ENCODE measurements around the gene PROC.

GRCh38 chr2:127434515-127434914, 16.3 kb downstream of the PROC start:
- no peak for TF ChIP-seq CTCF (IDR thresholded peaks at IDR 0.05)
- no peak for TF ChIP-seq POLR2A (IDR thresholded peaks at IDR 0.05)

Data from adrenal gland (tissue), 5 donors.